CD4-positive, alpha-beta T cell treated with Interleukin-12 subunit alpha and Interleukin-12 subunit beta, for 1 hour (primary cell): Measurements from ENCODE around the gene SLC13A2.
"Not testable (repeated sequence)": the region's sequence is repeated elsewhere in the genome, so short reads cannot be mapped to it uniquely, and the experiment has no call there.

ENCODE experiments used
- DNase-seq: peaks from one replicate; pipeline ENCODE4 v3.0.0-alpha.2; 2020

SLC13A2 gene

GRCh38 chr17:28519236-28519635 is 45.8 kb downstream of the SLC13A2 start:
- DNase-seq = no peak

- DNase-seq = no peak
Measured at GRCh38 chr17:28520687-28521086, 47.2 kb downstream of the SLC13A2 start.

DNA sequence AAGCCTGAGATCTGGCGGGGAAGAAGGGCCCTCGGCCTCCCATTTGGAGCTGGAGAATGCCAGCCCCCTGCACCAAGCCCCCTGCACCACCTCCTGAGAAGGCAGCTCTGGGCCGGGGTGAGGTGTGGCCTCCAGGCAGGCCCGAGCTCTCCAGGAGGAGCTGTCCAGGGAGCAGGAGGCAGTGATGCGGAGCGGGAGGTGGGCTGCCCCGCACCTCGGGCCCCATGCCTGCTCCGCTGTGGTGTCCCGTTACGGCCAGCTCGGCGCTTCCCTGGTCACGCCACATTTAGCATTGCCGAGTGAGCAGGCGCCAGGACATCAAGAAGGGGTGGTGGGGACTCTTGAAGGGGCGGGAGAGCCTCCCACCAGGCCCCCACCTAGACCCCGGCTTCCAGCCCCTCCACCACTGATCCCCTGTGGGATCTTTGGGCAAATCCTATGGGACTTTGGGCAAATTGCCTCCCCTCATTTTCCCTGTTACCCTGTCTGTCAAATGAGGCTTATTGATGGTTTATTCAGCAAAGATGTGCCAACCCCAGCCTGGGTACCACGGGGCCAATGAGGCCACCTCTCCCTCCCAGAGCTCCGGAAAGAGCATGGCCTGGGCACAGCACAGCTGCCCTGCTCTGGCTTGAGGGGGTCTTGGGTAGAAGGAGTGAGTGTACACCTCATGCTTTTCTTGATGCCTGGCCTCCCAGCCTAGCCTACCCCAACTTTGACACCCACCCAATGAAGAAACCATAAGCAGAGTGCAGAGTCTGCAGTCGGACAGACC is 48.1 kb downstream of the SLC13A2 start:
- DNase-seq = no peak

- not testable (repeated sequence) for DNase-seq
Measured at GRCh38 chr17:28522281-28522680, 48.8 kb downstream of the SLC13A2 start.

DNA sequence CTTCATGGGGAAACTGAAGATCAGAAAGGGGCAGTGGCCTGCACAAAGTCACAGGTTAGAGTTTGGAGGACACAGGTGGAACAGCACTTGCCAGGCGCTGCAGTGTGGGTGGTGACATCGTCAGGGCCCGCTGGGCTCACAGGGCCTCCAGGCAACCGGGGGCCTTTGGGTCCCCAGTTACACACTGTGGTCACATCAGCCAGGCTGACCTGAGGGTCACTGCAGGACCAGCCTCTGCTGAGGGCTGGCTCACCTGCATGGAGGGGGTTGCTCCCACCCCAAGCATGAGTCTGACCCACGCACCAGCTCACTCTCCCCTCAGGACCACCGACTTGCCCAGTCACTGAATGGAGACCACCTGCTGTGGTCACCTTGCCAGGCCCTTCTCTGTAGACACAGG is 49.7 kb downstream of the SLC13A2 start:
- DNase-seq = no peak

DNA sequence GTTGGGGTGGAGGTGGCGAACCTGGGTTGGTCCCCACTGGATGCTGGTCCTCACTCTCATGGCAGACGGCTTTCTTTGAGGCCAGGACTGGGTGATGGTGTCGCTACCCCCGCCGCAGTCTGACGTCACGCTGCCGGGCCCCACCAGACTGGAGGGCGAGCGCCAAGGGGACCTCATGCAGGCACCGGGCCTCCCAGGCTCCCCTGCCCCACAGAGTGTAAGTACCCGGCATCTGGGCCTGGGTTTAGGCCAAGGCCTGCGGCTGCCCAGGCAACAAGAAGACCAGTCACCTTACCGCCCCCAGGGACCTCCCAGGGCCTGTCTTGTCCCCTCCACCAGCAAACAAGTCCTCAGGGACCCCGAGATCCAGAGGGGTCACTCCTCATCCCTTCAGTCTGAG is 50.4 kb downstream of the SLC13A2 start:
- DNase-seq = no peak

DNA sequence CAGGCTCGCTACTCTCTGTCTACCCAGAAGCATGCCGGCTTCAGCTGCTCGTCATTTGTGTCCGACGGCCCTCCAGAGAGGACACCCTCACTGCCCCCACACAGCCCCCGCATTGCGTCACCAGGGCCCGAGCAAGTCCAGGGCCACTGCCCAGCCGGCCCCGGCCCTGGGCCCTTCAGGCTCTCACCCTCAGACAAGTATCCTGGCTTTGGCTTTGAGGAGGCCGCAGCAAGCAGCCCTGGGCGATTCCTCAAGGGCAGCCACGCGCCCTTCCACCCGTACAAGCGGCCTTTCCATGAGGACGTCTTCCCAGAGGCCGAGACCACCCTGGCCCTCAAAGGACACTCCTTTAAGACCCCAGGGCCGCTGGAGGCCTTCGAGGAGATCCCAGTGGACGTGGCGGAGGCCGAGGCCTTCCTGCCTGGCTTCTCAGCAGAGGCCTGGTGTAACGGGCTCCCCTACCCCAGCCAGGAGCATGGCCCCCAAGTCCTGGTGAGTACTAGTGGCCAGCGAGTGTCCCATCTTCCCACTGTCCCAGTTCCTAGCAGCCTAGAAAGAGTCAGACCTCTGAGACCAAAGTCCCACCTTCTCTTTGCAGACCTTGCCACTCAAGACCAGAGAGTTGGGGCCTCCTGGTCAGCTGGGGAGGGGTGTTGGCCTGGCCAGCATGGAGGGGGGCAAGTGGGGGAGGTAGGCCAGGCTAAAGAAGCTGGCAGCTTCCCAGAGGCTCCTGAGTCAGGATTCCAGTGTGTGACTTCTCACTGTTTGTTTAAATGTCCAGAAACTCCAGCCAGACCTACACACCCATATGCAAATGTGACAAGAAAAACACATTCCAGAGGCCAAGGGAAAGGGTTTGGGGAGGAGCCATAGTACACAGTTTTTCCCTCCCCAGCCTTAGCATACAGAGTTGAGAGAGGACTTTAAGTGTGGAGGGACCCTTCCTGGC is 51.3 kb downstream of the SLC13A2 start:
- no peak for DNase-seq

- DNase-seq = no peak
Measured at GRCh38 chr17:28526381-28526780, 52.9 kb downstream of the SLC13A2 start.

DNA sequence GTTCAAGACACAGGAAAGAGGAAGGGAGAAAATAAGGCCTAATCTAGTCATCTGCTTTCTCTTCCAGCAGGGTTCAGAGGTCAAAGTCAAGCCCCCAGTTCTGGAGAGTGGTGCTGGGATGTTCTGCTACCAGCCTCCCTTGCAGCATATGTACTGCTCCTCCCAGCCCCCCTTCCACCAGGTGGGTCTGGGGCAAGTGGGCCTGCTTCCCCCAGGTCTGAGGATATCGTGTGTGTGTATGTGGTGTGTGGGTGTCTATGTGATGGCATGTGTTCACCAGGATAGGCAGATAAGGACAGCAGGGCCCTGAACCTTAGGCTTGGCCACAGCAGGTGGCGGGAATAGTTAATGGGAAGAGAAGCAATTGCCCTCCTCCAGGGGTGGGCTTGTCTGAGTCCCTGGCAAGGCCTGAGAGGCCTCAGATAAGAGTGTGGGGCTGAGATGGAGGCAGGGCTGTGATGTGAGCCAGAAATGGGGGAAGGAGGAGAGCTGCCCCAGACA is 53.8 kb downstream of the SLC13A2 start:
- no peak for DNase-seq

- no peak for DNase-seq
Measured at GRCh38 chr17:28527859-28528258, 54.4 kb downstream of the SLC13A2 start.

DNA sequence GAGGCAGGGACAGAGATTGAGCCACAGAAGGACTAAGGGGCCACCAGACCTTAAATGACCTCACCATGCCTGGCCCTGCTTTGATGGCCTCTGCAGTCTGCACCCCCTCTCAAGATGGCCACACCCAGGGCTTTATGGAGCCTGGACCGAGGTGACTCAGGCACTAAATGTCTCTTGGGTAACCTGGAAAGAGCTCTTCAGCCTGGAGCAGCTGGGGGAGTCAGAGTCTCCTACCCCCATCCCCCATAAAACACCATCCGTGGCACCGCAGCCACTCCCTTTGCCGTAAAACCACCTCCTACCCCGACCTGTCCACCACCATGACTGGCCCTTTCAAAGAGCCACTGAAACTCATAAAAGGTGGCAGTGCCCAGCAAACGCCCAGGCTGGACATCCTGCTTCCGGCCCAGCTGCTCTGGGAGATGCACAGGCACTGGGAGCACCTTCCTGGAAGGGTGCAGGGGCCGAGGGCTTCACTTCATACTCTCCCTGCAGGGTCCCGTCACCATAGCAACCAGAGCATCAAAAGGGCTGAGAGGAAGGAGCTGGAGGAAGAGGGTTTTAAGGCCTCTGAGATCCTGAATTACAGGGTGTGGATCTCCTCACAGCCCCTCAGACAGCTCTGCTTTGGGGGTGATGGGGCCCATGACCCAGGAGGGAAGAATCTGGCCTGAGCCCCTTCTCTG is 55.0 kb downstream of the SLC13A2 start:
- no peak for DNase-seq

DNA sequence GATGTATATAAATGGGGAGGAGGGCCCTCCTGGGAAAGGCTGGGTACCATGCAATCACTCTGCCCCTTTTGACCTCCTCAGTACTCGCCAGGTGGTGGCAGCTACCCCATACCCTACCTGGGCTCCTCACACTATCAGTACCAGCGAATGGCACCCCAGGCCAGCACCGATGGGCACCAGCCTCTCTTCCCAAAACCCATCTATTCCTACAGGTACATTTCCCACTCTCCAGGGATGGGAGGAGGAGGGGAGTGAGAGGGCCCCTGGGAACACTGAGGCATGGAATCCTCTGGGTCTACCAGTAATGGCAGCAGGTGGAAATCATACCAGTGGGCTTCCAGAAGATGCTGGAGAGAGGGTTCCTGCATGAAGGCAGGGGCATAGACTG is 55.6 kb downstream of the SLC13A2 start:
- no peak for DNase-seq

GRCh38 chr17:28530250-28530649 is 56.8 kb downstream of the SLC13A2 start:
- DNase-seq = no peak

DNA sequence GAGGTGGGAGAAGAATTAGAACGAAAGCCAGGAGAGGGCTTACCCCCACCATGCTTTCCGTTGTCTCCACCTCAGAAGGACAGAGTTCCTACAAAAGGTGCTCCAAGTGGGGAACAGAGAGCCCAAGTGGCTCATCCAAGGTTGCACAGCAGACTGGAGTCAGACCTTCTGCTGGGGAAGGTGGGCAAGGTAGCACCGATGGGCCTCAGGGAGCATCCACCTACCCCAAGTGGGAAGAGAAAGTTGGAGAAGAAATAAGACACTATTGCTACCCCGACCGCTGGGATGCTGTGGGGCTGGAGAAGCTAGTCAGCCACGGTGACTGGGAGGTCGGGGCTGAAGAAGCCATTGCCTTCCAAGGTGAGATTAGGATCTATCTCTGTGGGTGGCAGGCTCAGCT is 57.5 kb downstream of the SLC13A2 start:
- DNase-seq = no peak

GRCh38 chr17:28532050-28532960 is 58.9 kb downstream of the SLC13A2 start:
- no peak for DNase-seq

DNA sequence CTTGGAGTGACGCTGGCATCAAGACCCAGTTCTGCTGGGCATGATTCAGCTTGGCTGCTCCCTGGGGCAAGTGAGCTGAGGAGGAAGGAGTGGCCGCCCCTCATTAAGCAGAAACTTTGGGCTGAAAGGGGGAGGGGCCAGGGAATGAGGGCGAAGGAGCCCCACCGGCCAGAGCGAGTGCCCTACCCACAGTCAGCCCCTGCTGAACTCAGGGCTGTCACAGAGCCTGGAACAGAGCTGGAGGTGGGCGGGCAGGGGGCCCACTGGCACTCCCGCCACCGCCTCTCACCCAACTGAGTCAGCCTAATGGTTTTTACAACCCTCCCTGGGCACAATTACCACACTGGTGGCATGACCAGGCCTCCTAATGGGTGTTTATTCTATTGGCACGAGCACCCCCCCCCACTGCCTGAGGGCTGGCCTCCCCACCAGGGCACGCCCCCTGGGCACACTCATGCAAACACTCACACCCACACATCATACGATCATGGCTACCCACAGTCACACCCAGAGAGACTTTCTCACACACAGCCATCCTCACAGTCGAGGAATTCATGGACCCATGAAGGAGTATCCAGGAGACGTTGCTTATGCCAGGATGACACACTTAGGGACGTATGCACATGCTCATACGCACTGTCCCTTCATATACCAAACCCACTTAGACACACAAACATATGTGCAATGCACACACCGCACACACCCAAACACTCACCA is 59.8 kb downstream of the SLC13A2 start:
- no peak for DNase-seq

GRCh38 chr17:28534740-28535375 is 61.4 kb downstream of the SLC13A2 start:
- DNase-seq = no peak

GRCh38 chr17:28536532-28537218 is 63.2 kb downstream of the SLC13A2 start:
- DNase-seq = no peak

DNA sequence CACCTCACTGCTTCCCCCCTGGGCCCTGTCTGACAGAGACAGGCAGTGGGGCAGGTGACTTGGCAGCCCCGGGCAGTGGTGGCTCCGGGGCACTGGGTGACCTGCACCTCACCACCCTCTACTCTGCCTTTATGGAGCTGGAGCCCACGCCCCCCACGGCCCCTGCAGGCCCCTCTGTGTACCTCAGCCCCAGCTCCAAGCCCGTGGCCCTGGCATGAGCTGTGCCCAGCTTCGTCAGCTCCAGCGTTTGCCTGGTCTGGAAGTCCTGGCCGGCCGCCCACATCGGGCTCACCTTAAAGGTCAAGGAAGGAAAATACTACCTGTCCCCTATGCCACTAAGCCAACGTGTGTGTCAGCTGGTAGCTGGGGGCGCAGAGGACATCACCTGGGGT is 63.8 kb downstream of the SLC13A2 start:
- no peak for DNase-seq

DNA sequence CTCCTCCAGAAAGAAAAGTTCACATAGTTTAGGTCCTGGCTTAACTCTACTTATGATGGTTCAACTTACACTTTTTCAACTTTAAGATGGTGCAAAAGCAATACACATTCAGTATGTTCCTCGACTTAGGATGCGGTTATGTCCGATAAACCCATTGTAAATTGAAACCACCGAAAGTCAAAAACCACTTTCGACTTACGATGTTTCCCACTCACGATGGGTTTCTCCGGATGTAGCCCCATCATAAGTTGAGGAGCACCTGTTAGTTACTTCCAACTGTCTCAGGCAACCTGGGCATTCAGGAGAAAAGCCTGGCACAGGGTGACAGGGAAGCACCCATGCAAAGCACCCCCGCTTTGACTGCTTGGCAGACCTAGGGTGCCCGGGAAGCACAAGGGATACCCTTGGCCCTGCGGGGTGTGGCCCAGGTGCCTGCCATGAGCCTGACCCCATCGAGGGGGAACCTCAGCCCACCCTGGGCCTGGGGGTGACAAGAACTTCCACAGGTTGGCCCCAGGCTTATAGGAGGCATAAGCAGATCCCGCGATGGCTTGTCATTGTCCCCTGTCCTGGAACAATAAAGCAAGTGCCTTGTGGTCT is 65.0 kb downstream of the SLC13A2 start:
- DNase-seq = no peak
